Lower leg skin (tissue), 3 donors: ENCODE results near the gene HMCN2.

ENCODE experiments used
- CTCF ChIP-seq, 3 donors: fragments of 450-650 bp; IDR thresholded peaks; one replicate each; pipeline ENCODE4 v1.5.1; 2016; ENCODE audit warnings: antibody characterized with exemption in 3 of 3, mild to moderate bottlenecking in 3 of 3, moderate library complexity in 2 of 3
- POLR2A ChIP-seq, 2 donors: fragments of 450-650 bp; IDR thresholded peaks; one replicate each; pipeline ENCODE4 v1.6.1; 2016 to 2017; ENCODE audit warnings: antibody characterized with exemption in 2 of 2, mild to moderate bottlenecking in 1 of 2, moderate library complexity in 1 of 2

- TF ChIP-seq CTCF (IDR thresholded peaks at IDR 0.05): no peak
- TF ChIP-seq POLR2A (IDR thresholded peaks at IDR 0.05): no peak
Observed at GRCh38 chr9:130344366-130344765, 78.8 kb downstream of the HMCN2 start.
